ENCODE results near the gene KCNQ5. TPM values are rescaled to one million over a fixed set of nuclear protein-coding genes. Genes with fewer than 3 reads are reported as not detected.

Gene KCNQ5
- total RNA-seq, 4 donors from 2014 or later, result 0.96 to 3.4 (median 1.5) TPM

DNA sequence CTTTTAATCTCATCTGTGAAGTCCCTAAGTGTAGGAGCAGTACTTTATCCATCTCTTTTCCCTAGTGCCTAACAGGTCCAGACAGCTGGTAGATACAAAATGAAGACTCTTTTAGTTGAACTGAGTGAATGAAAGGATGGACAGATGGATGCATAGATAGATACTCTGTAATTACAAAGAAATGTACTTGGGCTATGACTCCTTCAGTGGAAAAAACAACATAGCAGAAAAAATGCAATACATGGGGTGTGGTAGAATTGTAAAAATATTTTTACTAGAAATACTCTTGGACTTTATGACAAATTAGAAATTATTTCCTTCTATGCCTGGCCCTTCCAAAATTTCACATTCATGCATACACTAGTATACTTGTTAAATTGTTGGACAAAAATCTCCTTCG lies 29.3 kb downstream of the KCNQ5 start:
- no peaks in the 10 kb centered on the region for H3K27me3 ChIP-seq
- no peaks in the 10 kb centered on the region for H3K36me3 ChIP-seq
- WGBS, 2 donors (ENCODE audit: low coverage in 1 of 2), result 93 to 100% methylated on average over 1 of the region's 1 CpG
- H3K27ac ChIP-seq, result no peak overlapping the region
- TF ChIP-seq, protein P1, sequence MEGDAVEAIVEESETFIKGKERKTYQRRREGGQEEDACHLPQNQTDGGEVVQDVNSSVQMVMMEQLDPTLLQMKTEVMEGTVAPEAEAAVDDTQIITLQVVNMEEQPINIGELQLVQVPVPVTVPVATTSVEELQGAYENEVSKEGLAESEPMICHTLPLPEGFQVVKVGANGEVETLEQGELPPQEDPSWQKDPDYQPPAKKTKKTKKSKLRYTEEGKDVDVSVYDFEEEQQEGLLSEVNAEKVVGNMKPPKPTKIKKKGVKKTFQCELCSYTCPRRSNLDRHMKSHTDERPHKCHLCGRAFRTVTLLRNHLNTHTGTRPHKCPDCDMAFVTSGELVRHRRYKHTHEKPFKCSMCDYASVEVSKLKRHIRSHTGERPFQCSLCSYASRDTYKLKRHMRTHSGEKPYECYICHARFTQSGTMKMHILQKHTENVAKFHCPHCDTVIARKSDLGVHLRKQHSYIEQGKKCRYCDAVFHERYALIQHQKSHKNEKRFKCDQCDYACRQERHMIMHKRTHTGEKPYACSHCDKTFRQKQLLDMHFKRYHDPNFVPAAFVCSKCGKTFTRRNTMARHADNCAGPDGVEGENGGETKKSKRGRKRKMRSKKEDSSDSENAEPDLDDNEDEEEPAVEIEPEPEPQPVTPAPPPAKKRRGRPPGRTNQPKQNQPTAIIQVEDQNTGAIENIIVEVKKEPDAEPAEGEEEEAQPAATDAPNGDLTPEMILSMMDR (IDR thresholded peaks at IDR 0.05), result no peak
- TF ChIP-seq EP300 (IDR thresholded peaks at IDR 0.05) (no peak), POLR2AphosphoS5 (IDR thresholded peaks at IDR 0.05) (no peak), POLR2A (IDR thresholded peaks at IDR 0.05) (no peak)
- H3K4me3 ChIP-seq, result no peak overlapping the region
- peaks cover 0 to 2% (median 0%) of the 10 kb centered on the region in 3 donors for H3K4me1 ChIP-seq
- no peaks in the 10 kb centered on the region for H3K9me3 ChIP-seq
- no peak for ATAC-seq

DNA sequence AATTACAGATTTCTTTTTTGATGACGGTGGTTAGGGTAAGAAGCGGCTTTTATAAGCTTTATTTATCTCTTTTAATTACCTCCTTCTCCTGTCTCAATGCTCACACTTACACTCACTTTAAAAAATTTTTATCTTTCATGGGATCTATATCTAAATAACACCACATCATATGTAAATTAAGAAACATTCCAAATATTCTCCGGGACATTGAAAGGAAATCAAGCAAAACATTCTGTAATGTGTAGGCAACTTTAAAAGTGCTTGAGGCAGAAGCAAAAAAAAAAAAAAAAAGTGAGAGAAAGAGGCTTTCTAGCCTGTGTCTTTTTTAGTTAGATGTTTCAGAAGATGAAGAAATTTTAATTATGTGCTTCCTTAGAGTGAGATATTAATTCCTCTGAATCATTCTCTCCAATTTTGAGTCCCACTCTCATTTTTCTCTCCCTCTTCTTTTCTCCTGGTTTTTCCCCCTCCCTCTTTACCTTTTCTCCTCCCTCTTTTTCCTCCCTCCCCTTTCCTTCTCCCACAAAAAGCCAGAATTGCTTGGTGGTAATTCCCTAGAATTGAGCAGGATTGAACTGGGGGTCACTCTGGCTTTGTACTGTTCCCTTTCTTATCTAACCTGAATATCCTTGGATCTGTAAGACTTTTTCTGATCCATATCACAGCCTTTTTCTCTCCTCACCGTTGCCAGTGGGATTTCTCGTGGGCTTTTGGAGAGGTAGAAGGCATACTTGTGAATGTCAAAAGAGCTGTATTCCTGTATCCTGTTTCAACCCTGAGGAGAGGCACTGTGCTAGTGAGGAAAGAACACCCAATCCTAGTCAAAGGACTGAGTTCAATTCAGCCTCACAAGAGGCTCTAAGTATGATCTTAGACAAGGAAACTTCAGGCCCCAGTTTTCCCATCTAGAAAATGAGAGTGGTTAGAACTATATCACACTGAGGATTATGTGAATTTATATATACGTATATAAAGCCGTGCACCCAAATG lies 30.4 kb downstream of the KCNQ5 start:
- Histone ChIP-seq H3K9me3 (no peaks in the 10 kb centered on the region), H3K4me1 (peaks cover 0 to 2% (median 0%) of the 10 kb centered on the region in 3 donors), H3K36me3 (no peaks in the 10 kb centered on the region), H3K27ac (no peak overlapping the region), H3K4me3 (no peak overlapping the region), H3K27me3 (no peaks in the 10 kb centered on the region)
- no peak for ATAC-seq
- TF ChIP-seq POLR2A (IDR thresholded peaks at IDR 0.05), result no peak
- no peak for TF ChIP-seq POLR2AphosphoS5 (IDR thresholded peaks at IDR 0.05)
- TF ChIP-seq EP300 (IDR thresholded peaks at IDR 0.05), result no peak
- TF ChIP-seq, protein P1 (IDR thresholded peaks at IDR 0.05), result no peak
- 82 to 98% methylated on average over 4 to 7 of the region's 7 CpGs for WGBS, 2 donors (ENCODE audit: low coverage in 1 of 2)

DNA sequence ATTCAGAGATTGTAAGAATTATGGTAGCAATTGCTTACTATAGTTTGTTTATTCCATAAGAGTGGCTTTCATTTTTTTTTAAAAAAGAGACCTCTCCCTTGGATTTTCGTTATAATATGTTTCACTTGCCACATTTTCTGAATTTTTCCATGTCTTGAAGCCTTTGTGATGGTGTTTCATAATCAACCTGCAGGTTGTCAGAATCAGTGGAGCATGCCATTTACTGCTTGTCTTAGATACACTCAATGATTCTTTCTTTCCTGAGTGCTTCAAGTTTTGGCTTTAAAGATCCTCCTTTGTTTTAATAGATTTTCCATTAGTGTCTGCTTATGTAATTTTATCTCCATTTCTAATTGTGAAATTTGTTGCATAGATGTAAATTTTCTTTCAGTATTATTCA lies 31.2 kb downstream of the KCNQ5 start:
- no peaks in the 10 kb centered on the region for H3K36me3 ChIP-seq
- 69 to 100% methylated on average over 1 of the region's 1 CpG for WGBS, 2 donors (ENCODE audit: low coverage in 1 of 2)
- H3K27me3 ChIP-seq, result no peaks in the 10 kb centered on the region
- no peak overlapping the region for H3K4me3 ChIP-seq
- TF ChIP-seq POLR2A (IDR thresholded peaks at IDR 0.05) (no peak), EP300 (IDR thresholded peaks at IDR 0.05) (no peak), POLR2AphosphoS5 (IDR thresholded peaks at IDR 0.05) (no peak)
- TF ChIP-seq, protein P1 (IDR thresholded peaks at IDR 0.05), result no peak
- H3K27ac ChIP-seq, result no peak overlapping the region
- H3K4me1 ChIP-seq, result peaks cover 0 to 2% (median 0%) of the 10 kb centered on the region in 3 donors
- no peak for ATAC-seq
- H3K9me3 ChIP-seq, result no peaks in the 10 kb centered on the region

DNA sequence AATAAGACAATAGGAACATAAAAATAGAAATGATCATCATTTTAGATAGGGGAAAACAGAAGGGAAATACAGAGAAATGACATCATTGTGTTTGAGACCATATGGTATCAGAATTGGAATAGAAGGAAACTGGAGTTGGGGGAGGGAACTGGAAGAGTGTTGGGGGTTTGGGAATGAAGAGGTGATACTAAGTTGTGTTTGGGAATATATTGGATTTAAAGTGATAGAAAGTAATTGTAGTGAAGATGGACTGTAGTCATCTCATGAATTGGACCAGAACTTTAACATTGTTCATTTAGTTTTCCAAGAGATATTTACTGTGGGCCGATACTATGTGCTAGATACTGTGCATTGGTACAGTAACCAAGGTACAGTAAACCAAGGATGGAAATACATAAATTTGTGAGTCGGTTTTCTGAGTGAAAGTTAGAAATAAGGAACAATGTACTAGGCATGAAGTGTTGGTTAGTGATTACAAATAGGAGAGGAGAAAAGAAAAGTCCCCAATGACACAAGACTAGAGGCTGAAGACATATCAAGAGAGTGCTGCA lies 32.3 kb downstream of the KCNQ5 start:
- Histone ChIP-seq H3K4me3 (no peak overlapping the region), H3K27me3 (no peaks in the 10 kb centered on the region), H3K4me1 (peaks cover 0 to 2% (median 0%) of the 10 kb centered on the region in 3 donors), H3K9me3 (no peaks in the 10 kb centered on the region), H3K27ac (no peak overlapping the region), H3K36me3 (no peaks in the 10 kb centered on the region)
- ATAC-seq, result no peak
- WGBS, 2 donors (ENCODE audit: low coverage in 1 of 2), result 69 to 88% methylated on average over 2 of the region's 2 CpGs
- TF ChIP-seq, protein P1 (IDR thresholded peaks at IDR 0.05), result no peak
- no peak for TF ChIP-seq POLR2A (IDR thresholded peaks at IDR 0.05)
- no peak for TF ChIP-seq EP300 (IDR thresholded peaks at IDR 0.05)
- TF ChIP-seq POLR2AphosphoS5 (IDR thresholded peaks at IDR 0.05), result no peak
